GM21381 (cell line): ENCODE data around the gene SBK2.
"Not testable (repeated sequence)": the region's sequence is repeated elsewhere in the genome, so short reads cannot be mapped to it uniquely, and the experiment has no call there.

Source experiments
- ATAC-seq: cut with Tn5 transposase; IDR thresholded peaks from one replicate; pipeline ENCODE4 v1.9.1; 2021; ENCODE audit warnings: mild to moderate bottlenecking, moderate library complexity; ENCODE audit not compliant: unreplicated experiment

Gene SBK2

DNA sequence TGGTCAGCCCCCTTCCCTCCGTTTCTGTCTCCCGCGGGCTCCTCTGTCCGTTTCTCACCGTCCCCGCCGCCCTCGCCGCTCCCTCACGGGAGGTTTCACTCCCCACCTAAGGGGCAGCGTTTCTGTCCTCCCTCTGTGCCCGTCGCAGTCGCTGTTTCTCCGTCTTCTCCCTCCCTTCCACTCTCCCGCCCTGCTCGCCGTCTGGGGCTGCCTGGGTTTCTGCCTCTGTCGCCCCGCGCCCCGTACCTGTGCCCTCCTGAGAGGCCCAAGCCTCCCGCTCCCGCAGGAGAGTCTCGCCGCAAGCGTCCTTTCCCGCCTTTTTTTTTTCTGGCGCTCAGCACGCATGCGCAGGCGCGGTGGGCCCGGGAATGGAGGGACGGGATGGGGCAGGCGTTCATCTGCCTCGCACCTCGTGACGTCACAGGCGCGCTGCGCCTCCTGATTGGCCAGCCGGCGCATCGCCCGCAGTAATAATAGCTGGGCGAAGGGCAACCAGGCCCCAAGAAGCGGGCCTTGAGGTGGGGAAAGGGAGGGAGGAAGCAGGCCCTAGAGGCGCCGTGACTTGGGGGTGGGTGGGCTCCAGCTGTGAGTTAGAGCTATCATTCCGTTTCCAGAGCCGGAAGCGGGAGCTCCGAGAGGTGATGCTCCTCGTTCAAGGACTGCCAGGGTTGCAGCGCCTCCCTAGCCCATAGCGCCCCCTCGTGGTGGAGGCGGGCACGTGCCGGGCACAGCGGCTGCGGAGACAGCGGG lies 33.3 kb downstream of the SBK2 start:
- ATAC-seq: peak; percentile 89

DNA sequence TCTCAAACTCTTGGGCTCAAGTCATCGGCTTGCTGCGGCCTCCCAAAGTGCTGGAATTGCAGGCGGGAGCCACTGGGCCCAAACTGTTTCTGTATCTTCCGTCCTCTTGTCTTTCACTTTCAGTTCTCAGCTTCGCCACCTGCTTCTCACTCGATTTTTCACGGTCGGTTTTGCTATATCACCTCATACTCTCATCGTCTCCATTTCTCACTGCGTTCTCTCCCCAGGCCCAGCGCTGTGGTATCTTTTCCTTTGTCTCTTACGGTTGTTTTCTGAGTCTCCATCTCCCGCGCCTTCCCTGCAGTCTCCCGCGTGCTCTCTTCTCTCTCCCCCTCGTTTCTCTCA lies 33.8 kb downstream of the SBK2 start:
- no peak for ATAC-seq

DNA sequence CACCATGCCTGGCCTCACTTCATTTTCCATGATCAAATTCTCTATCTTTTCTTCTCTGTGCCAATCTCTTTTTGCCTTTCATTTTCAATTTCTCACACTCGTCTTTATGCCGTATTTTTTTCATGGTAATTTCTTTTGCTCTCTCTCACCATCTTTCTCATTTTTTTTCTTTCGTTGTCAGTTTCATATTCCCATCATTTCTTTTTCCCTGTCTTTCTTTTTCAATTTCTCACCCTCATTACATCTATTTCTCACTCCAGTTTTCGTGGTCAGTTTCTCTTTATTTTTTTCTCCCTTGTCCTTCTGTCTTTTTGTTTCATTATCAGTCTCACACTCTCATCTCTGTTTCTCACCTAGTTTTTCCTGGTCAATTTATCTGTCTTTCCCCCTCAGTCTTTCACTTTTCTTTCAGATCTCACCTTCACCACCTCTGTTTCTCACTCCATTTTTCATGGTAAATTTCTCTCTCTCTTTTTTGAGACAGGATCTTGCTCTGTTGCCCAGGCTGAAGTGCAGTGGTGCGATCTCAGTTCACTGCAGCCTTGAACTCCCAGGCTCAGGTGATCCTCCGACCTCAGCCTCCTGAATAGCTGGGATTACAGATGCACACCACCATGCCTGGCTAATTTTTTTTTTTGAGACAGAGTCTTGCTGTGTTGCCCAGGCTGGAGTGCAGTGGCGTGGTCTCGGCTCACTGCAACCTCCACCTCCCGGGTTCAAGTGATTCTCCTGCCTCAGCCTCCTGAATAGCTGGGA lies 34.6 kb downstream of the SBK2 start:
- ATAC-seq: no peak

- ATAC-seq: no peak
Measured at GRCh38 chr19:55500368-55500952, 36.5 kb downstream of the SBK2 start.

- no peak for ATAC-seq
Measured at GRCh38 chr19:55498246-55498840, 38.6 kb downstream of the SBK2 start.

DNA sequence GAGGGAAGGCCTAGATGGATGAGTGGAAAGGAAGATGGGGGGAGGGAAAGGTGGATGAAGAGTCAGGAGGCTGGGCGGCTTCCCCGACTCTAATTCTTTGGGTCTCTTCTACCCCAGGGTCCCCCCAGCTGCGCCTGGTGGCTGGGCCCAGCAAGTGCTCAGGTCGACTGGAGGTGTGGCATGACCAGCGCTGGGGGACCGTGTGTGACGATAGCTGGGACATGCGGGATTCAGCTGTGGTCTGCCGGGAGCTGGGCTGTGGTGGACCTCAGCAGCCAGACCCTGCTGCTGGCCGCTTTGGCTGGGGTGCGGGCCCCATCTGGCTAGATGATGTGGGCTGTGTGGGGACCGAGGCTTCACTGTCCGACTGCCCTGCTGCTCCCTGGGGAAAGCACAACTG lies 39.2 kb downstream of the SBK2 start:
- no peak for ATAC-seq

GRCh38 chr19:55496820-55497219 lies 40.1 kb downstream of the SBK2 start:
- not testable (repeated sequence) for ATAC-seq

DNA sequence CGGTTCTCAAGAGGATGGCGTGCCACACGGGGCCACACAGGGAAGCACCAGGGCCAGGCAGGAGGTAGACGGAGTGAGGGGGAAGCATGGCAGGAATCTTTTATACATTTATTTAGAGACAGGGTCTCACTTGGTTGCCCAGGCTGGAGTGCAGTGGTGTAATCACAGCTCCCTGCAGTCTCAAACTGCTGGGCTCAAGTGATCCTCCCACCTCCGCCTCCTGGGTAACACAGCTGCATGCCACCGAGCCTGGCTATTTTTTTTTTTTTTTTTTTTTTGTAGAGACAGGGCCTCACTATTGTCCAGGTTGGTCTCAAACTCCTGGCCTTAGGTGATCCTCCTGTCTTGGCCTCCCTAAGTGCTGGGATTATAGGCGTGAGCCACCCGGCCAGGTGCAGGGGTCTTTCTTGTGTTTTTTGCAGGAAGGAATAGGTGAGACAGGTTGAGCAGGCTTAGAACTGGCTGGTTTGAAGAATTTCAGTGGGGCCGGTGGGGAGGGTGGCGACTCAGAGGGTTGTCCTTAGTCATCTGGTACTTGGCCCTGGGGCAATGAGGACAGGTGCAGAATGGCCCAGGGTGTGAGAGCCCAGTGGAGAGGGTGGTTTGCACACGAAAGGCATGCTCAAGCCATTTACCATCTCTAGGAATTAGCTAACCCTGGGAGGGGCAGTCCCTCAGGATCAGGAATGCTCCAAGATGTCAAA lies 41.1 kb downstream of the SBK2 start:
- no peak for ATAC-seq

DNA sequence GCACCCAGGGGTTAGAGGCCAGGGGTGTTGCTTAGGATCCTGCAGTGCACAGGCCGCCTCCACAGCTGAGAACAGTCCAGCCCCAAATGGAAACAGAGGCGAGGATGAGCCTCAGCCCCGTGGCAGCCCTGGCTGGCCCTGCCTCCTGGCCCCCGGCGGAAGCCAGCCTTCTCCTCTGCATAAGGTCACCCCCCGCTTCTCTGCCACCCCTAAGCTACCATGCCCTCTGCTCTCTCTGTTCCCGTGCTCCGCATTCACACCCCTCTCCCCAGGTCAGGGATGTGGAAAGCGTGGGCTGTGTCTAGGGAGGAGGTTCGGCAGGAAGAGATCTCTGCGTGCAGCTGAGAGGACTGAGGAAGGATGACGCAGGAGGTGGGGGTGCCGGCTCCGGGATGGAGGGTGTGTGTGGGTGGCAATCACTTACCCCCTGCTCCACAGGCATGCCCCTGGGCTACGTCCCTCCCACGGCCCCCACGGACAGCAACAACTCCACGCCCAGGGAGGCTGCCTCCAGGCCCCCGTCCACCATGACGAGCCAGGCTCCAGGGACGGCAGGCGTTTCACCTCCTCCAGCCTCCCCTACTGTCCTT lies 42.7 kb downstream of the SBK2 start:
- no peak for ATAC-seq

GRCh38 chr19:55493645-55494171 lies 43.2 kb downstream of the SBK2 start:
- ATAC-seq: no peak

DNA sequence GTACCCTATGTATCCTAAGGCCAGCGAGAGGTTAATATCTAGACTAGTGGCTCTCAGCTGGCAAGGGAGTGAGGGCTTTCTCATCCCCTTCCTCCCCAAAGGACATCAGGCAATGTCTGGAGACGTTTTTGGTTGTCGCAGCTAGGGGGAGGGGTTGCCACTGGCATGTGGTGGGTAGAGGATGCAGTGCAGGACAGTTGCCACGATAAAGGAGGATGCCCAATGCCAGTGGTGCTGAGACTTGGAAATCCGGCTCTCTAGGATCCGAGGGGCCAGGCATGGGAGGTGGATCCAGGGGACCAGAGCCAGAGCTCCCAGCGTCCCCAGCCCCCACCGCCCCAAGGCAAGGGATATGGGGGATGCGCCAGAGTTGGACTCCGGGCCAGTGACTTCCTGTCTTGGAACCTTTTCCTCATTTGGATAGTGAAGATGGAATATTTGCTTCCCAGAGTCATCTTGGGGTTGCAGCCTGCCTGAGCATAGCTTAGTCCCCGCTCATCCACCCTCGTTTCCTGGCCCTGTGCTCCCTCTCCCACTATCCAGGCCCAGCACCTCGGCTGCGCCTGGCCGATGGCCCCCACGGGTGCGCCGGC lies 43.8 kb downstream of the SBK2 start:
- ATAC-seq: no peak

GRCh38 chr19:55492362-55492944 lies 44.5 kb downstream of the SBK2 start:
- no peak for ATAC-seq

- no peak for ATAC-seq
Measured at GRCh38 chr19:55491546-55492360, 45.2 kb downstream of the SBK2 start.

GRCh38 chr19:55490478-55491432 lies 46.2 kb downstream of the SBK2 start:
- ATAC-seq: no peak

GRCh38 chr19:55489711-55490477 lies 47.0 kb downstream of the SBK2 start:
- ATAC-seq: no peak

DNA sequence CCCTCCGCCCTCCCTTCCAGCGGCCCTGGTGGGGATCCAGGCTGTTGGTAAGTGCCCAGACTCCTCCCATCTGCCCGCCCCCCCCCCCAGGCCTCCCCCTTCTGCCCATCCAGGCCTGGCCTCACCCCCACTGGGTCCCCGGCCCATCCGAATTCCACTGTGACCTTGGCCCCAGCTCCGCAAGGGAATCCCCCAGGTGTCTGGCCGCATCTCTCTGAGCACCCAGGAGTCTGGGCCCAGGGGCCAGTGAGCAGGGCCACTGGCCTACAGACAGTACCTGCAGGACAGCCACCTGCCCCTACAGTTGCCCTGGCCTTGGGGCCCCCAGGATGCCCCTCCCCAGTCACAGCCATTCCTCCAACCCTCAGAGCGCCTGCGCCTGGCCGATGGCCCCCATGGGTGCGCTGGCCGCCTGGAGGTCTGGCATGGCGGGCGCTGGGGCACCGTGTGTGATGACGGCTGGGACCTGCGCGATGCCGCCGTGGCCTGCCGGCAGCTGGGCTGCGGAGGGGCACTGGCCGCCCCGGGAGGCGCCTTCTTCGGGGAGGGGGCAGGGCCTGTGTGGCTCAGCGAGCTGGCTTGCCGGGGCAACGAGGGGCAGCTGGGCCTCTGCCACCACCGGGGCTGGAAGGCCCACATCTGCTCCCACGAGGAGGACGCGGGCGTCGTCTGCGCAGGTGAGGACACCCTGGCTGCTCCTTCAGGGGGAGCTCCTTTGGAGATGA lies 47.8 kb downstream of the SBK2 start:
- ATAC-seq: no peak
